Choroid plexus epithelial cell (primary cell): ENCODE measurements around the gene ATP6V0D1.

Experiments
- DNase-seq: peaks from one replicate; pipeline ENCODE4 v3.0.0-alpha.2; 2010; ENCODE audit warnings: low read depth
- H3K4me3 ChIP-seq: 2 replicates; pipeline ENCODE4 v1.5.1; 2011; ENCODE audit warnings: low read depth, mild to moderate bottlenecking, control low read depth, low read length, moderate library complexity
- CTCF ChIP-seq: conservative IDR thresholded peaks from 2 replicates; pipeline ENCODE4 v1.5.1; 2011; ENCODE audit warnings: low read depth, mild to moderate bottlenecking, control low read depth, inconsistent platforms, low read length, moderate library complexity

The ATP6V0D1 gene

GRCh38 chr16:67430977-67431774 lies 49.8 kb downstream of the ATP6V0D1 start, which contains the start of gene HSD11B2:
HSD11B2 (plus strand) TSS chr16:67431121; CDS start chr16:67431249, 128 bp downstream.
- DNase-seq: peak; percentile 36
- TF ChIP-seq CTCF: no peak
- peak within 1 kb of the TSS; percentile 40 for H3K4me3 ChIP-seq

- TF ChIP-seq CTCF: no peak
- H3K4me3 ChIP-seq: peak overlapping the region; percentile 40
- DNase-seq: no peak
Observed at GRCh38 chr16:67430504-67430976, 50.4 kb downstream of the ATP6V0D1 start.

GRCh38 chr16:67429799-67430503 lies 51.0 kb downstream of the ATP6V0D1 start:
- no peak for TF ChIP-seq CTCF
- DNase-seq: no peak
- no peak overlapping the region for H3K4me3 ChIP-seq

GRCh38 chr16:67429053-67429798 lies 51.7 kb downstream of the ATP6V0D1 start:
- no peak for TF ChIP-seq CTCF
- no peak overlapping the region for H3K4me3 ChIP-seq
- no peak for DNase-seq

DNA sequence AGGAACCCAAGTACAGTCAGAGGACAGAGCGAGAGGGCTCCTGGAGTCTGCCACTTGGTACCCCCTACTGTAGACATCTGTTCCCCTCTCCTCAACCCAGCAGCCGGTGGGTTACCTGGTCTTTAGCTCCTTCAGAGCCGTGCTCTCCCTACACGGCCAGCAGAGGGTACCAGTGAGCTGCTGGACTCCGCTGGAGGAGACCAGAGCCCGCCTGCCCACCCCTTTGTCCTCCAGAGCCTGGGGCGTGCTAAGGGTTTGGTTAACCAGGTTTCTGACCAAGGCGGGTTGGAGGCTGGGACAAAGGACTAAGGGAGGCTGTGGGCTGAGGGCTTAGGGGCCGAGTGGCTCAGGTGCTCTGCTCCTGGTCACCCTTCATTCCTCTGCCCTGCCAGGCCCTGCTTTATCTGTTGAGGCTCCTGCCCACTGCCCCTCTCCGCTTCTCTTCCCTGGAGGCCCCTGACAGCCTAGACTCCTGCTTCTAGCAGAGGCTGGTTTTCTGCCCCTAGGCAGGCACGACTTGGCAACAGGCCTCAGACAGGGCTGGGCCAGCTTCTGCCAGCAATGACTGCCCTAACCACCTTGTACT lies 52.7 kb downstream of the ATP6V0D1 start:
- no peak overlapping the region for H3K4me3 ChIP-seq
- peak; percentile 71 for DNase-seq
- peak; percentile 93 for TF ChIP-seq CTCF

GRCh38 chr16:67426950-67427349 lies 54.0 kb downstream of the ATP6V0D1 start:
- H3K4me3 ChIP-seq: no peak overlapping the region
- DNase-seq: peak; percentile 50
- TF ChIP-seq CTCF: no peak
